Measurements from ENCODE around the gene ALK.

Gene ALK

DNA sequence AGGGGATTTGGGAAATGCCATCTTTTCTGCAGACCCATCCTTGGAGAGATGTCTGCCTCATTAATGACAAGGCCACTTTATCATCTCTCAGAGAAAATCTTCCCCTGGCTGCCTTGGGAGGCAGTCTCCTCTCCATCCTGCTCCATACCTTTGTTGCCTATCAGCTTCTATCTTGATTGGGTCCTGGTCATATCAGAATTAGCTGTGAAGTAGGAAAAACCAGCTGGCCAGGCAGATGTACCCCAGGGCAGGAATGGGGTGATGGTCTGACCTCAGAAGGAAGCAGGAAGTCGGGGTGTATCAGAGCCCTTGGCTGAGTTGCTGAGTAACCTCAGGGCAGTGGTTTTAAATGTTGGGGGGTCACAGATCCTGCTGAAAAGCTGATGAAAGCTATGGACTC, 41.3 kb downstream of the ALK start:
- Histone ChIP-seq H3K9me3 (ENCODE audit: control insufficient read depth, insufficient read depth, low read depth, low read length) (no peaks in the 10 kb centered on the region), H3K4me1 (ENCODE audit: control insufficient read depth, insufficient read depth, low read length) (no peaks in the 10 kb centered on the region), H3K36me3 (ENCODE audit: control insufficient read depth in 2 of 2, insufficient read depth in 1 of 2, low read length in 2 of 2) (no peaks in the 10 kb centered on the region), H3K4me3 (ENCODE audit: low read depth, low read length) (no peak overlapping the region), H3K27ac (ENCODE audit: extremely low read depth, low read depth, low read length) (no peak overlapping the region)
- ChIA-PET CTCF (interaction anchor here (0.6 kb wide), 1 partner anchor 641 kb away, joined by 5 read pairs; no protein-coding TSS in a partner anchor), POLR2A (no interaction called here)
- TF ChIP-seq ZNF623 (tag by site-specific recombination; IDR thresholded peaks at IDR 0.05), result no peak
- TF ChIP-seq ZNF423 (tag by site-specific recombination; IDR thresholded peaks at IDR 0.05), result no peak
- TF ChIP-seq, protein P1, sequence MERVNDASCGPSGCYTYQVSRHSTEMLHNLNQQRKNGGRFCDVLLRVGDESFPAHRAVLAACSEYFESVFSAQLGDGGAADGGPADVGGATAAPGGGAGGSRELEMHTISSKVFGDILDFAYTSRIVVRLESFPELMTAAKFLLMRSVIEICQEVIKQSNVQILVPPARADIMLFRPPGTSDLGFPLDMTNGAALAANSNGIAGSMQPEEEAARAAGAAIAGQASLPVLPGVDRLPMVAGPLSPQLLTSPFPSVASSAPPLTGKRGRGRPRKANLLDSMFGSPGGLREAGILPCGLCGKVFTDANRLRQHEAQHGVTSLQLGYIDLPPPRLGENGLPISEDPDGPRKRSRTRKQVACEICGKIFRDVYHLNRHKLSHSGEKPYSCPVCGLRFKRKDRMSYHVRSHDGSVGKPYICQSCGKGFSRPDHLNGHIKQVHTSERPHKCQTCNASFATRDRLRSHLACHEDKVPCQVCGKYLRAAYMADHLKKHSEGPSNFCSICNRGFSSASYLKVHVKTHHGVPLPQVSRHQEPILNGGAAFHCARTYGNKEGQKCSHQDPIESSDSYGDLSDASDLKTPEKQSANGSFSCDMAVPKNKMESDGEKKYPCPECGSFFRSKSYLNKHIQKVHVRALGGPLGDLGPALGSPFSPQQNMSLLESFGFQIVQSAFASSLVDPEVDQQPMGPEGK (tag by site-specific recombination; IDR thresholded peaks at IDR 0.05), result no peak

DNA sequence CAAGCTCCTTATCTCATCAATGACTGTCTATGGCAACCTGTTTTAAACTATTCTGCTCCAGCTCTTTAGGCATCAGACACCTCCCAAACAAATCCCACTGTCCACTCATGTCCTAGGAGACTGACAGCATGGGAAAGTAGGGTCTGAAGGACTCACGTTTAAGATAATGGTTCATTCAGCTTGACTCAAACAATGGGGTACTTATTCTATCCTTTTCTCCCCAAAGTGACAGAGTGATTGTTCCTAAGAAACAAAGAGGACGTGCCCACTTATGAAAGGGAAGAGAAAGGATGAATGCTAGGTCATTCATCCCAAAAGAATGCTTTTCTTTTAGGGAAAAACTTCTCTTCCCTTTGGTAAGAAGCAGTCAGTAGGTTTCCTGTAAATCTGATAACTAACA, 41.9 kb downstream of the ALK start:
- TF ChIP-seq ZIC2 (tag by site-specific recombination; IDR thresholded peaks at IDR 0.05), result no peak
- no peak for TF ChIP-seq ZNF571 (tag by site-specific recombination; IDR thresholded peaks at IDR 0.05)
- TF ChIP-seq ZNF677 (tag by site-specific recombination; IDR thresholded peaks at IDR 0.05), result no peak
- TF ChIP-seq ZXDB (tag by site-specific recombination; IDR thresholded peaks at IDR 0.05), result no peak
- POLR2A ChIA-PET, result no interaction called here
- CTCF ChIA-PET, result interaction anchor here (0.6 kb wide), 3 partner anchors 9 to 641 kb away, joined by 3 to 7 read pairs (median 5); no protein-coding TSS in a partner anchor

DNA sequence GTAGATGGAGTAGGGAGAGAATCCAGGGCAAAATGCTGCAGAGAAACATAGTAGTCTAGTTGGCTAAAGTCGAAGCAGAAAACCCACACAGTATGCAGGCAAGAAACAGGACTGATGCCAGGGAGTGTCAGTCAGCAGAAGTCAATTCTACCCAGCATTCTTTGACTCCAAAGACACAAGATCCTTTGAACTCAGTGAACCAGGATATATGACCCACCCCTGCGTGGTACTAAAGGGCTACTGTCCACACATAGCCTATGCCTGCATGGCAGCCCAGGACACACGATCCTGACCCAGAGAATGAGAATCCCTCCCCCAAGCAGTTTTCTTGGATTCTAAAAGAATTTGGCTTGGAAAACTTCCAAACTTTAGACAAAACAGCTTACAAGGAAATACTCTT, 42.5 kb downstream of the ALK start:
- ChIA-PET CTCF (interaction anchor here (0.6 kb wide), 2 partner anchors 10 to 25 kb away, joined by 3 to 7 read pairs; no protein-coding TSS in a partner anchor), POLR2A (no interaction called here)
- no peaks in the 10 kb centered on the region for H3K9me3 ChIP-seq (ENCODE audit: control insufficient read depth, insufficient read depth, low read depth, low read length)
- H3K4me3 ChIP-seq (ENCODE audit: low read depth, low read length), result no peak overlapping the region
- no peaks in the 10 kb centered on the region for H3K4me1 ChIP-seq (ENCODE audit: control insufficient read depth, insufficient read depth, low read length)
- H3K27ac ChIP-seq (ENCODE audit: extremely low read depth, low read depth, low read length), result no peak overlapping the region
- no peaks in the 10 kb centered on the region for H3K36me3 ChIP-seq (ENCODE audit: control insufficient read depth in 2 of 2, insufficient read depth in 1 of 2, low read length in 2 of 2)
- TF ChIP-seq, protein P2, sequence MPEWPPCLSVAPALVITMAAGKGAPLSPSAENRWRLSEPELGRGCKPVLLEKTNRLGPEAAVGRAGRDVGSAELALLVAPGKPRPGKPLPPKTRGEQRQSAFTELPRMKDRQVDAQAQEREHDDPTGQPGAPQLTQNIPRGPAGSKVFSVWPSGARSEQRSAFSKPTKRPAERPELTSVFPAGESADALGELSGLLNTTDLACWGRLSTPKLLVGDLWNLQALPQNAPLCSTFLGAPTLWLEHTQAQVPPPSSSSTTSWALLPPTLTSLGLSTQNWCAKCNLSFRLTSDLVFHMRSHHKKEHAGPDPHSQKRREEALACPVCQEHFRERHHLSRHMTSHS (tag by site-specific recombination; IDR thresholded peaks at IDR 0.05), result no peak
- TF ChIP-seq, protein P3, sequence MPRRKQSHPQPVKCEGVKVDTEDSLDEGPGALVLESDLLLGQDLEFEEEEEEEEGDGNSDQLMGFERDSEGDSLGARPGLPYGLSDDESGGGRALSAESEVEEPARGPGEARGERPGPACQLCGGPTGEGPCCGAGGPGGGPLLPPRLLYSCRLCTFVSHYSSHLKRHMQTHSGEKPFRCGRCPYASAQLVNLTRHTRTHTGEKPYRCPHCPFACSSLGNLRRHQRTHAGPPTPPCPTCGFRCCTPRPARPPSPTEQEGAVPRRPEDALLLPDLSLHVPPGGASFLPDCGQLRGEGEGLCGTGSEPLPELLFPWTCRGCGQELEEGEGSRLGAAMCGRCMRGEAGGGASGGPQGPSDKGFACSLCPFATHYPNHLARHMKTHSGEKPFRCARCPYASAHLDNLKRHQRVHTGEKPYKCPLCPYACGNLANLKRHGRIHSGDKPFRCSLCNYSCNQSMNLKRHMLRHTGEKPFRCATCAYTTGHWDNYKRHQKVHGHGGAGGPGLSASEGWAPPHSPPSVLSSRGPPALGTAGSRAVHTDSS (tag by site-specific recombination; IDR thresholded peaks at IDR 0.05), result no peak
- no peak for TF ChIP-seq ZNF510 (tag by site-specific recombination; IDR thresholded peaks at IDR 0.05; ENCODE audit: insufficient replicate concordance)
- TF ChIP-seq, protein P4, sequence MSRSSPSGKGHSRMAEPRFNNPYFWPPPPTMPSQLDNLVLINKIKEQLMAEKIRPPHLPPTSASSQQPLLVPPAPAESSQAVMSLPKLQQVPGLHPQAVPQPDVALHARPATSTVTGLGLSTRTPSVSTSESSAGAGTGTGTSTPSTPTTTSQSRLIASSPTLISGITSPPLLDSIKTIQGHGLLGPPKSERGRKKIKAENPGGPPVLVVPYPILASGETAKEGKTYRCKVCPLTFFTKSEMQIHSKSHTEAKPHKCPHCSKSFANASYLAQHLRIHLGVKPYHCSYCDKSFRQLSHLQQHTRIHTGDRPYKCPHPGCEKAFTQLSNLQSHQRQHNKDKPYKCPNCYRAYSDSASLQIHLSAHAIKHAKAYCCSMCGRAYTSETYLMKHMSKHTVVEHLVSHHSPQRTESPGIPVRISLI (tag by site-specific recombination; IDR thresholded peaks at IDR 0.05), result no peak
- TF ChIP-seq, protein P5, sequence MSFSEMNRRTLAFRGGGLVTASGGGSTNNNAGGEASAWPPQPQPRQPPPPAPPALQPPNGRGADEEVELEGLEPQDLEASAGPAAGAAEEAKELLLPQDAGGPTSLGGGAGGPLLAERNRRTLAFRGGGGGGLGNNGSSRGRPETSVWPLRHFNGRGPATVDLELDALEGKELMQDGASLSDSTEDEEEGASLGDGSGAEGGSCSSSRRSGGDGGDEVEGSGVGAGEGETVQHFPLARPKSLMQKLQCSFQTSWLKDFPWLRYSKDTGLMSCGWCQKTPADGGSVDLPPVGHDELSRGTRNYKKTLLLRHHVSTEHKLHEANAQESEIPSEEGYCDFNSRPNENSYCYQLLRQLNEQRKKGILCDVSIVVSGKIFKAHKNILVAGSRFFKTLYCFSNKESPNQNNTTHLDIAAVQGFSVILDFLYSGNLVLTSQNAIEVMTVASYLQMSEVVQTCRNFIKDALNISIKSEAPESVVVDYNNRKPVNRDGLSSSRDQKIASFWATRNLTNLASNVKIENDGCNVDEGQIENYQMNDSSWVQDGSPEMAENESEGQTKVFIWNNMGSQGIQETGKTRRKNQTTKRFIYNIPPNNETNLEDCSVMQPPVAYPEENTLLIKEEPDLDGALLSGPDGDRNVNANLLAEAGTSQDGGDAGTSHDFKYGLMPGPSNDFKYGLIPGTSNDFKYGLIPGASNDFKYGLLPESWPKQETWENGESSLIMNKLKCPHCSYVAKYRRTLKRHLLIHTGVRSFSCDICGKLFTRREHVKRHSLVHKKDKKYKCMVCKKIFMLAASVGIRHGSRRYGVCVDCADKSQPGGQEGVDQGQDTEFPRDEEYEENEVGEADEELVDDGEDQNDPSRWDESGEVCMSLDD (tag by site-specific recombination; IDR thresholded peaks at IDR 0.05), result no peak
- TF ChIP-seq ZNF549 (tag by site-specific recombination; IDR thresholded peaks at IDR 0.05), result no peak
- TF ChIP-seq ZNF585B (tag by site-specific recombination; IDR thresholded peaks at IDR 0.05), result no peak
- TF ChIP-seq ZNF664 (tag by site-specific recombination; IDR thresholded peaks at IDR 0.05), result no peak
- TF ChIP-seq ZNF112 (tag by site-specific recombination; IDR thresholded peaks at IDR 0.05), result no peak
- no peak for TF ChIP-seq ZNF707 (tag by site-specific recombination; IDR thresholded peaks at IDR 0.05)
- TF ChIP-seq ZNF184 (tag by site-specific recombination; IDR thresholded peaks at IDR 0.05), result no peak
- TF ChIP-seq, protein P6, sequence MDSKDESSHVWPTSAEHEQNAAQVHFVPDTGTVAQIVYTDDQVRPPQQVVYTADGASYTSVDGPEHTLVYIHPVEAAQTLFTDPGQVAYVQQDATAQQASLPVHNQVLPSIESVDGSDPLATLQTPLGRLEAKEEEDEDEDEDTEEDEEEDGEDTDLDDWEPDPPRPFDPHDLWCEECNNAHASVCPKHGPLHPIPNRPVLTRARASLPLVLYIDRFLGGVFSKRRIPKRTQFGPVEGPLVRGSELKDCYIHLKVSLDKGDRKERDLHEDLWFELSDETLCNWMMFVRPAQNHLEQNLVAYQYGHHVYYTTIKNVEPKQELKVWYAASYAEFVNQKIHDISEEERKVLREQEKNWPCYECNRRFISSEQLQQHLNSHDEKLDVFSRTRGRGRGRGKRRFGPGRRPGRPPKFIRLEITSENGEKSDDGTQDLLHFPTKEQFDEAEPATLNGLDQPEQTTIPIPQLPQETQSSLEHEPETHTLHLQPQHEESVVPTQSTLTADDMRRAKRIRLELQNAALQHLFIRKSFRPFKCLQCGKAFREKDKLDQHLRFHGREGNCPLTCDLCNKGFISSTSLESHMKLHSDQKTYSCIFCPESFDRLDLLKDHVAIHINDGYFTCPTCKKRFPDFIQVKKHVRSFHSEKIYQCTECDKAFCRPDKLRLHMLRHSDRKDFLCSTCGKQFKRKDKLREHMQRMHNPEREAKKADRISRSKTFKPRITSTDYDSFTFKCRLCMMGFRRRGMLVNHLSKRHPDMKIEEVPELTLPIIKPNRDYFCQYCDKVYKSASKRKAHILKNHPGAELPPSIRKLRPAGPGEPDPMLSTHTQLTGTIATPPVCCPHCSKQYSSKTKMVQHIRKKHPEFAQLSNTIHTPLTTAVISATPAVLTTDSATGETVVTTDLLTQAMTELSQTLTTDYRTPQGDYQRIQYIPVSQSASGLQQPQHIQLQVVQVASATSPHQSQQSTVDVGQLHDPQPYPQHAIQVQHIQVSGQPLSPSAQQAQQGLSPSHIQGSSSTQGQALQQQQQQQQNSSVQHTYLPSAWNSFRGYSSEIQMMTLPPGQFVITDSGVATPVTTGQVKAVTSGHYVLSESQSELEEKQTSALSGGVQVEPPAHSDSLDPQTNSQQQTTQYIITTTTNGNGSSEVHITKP (tag by site-specific recombination; IDR thresholded peaks at IDR 0.05), result no peak
- no peak for TF ChIP-seq ZNF560 (tag by site-specific recombination; IDR thresholded peaks at IDR 0.05; ENCODE audit: borderline replicate concordance)

More for the DNA sequence above, 41.9 kb downstream of the ALK start:
- no peak overlapping the region for H3K27ac ChIP-seq (ENCODE audit: extremely low read depth, low read depth, low read length)
- H3K36me3 ChIP-seq (ENCODE audit: control insufficient read depth in 2 of 2, insufficient read depth in 1 of 2, low read length in 2 of 2), result no peaks in the 10 kb centered on the region
- no peak overlapping the region for H3K4me3 ChIP-seq (ENCODE audit: low read depth, low read length)
- no peaks in the 10 kb centered on the region for H3K9me3 ChIP-seq (ENCODE audit: control insufficient read depth, insufficient read depth, low read depth, low read length)
- H3K4me1 ChIP-seq (ENCODE audit: control insufficient read depth, insufficient read depth, low read length), result no peaks in the 10 kb centered on the region

Data from HEK293 (cell line).